GM21619 (cell line): ENCODE measurements around the gene ZNF638.
"Not testable (repeated sequence)": the region's sequence is repeated elsewhere in the genome, so short reads cannot be mapped to it uniquely, and the experiment has no call there.

Experiments used
- ATAC-seq: cut with Tn5 transposase; IDR thresholded peaks from one replicate; pipeline ENCODE4 v1.9.1; 2021; ENCODE audit not compliant: unreplicated experiment

ZNF638 gene

GRCh38 chr2:71389384-71390072 lies 57.9 kb downstream of the ZNF638 start:
- ATAC-seq, result no peak

- ATAC-seq, result no peak
These were observed 61.6 kb downstream of the ZNF638 start for GRCh38 chr2:71393216-71393615.

- ATAC-seq, result no peak
These were observed 63.9 kb downstream of the ZNF638 start for GRCh38 chr2:71395471-71395870.

DNA sequence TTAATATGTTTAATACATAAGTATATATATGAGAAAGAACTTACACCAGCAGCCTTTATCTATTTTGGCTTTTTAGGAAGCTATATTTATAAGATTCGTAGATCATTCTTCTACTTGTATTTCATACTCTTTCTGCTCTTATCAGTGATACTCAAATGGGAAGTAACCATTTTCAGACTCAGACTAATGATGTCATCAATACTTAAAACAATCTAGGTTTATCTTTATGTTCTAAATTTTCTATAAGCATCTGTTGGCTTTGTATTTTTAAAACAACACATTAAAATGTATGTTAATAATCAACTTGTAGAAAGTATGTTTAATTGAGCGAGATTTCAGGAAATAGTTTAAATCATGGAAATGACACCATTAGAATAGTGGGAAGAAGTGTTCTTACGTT lies 70.8 kb downstream of the ZNF638 start:
- no peak for ATAC-seq

DNA sequence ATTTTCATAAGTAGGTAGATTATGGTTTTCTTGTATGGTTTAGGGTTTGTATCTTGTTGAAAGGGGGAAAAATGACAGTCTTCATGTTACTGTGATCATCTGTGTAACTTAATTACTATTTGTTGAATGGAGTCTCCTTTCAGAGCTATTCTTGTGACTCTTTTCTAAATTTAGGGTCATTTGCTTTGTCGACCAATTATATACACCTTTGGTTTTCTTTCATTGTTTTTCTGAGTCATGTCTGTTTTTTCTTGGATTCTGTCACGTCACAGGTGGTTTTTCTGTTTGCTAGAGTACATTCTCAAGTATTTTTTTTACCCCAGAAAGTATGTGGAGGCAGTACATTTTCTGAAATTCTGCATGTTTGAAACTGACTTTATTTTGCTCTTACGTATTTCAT lies 78.0 kb downstream of the ZNF638 start:
- no peak for ATAC-seq

- no peak for ATAC-seq
These were observed 79.1 kb downstream of the ZNF638 start for GRCh38 chr2:71410696-71411095.

- ATAC-seq, result not testable (repeated sequence)
These were observed 85.3 kb downstream of the ZNF638 start for GRCh38 chr2:71416866-71417265.

DNA sequence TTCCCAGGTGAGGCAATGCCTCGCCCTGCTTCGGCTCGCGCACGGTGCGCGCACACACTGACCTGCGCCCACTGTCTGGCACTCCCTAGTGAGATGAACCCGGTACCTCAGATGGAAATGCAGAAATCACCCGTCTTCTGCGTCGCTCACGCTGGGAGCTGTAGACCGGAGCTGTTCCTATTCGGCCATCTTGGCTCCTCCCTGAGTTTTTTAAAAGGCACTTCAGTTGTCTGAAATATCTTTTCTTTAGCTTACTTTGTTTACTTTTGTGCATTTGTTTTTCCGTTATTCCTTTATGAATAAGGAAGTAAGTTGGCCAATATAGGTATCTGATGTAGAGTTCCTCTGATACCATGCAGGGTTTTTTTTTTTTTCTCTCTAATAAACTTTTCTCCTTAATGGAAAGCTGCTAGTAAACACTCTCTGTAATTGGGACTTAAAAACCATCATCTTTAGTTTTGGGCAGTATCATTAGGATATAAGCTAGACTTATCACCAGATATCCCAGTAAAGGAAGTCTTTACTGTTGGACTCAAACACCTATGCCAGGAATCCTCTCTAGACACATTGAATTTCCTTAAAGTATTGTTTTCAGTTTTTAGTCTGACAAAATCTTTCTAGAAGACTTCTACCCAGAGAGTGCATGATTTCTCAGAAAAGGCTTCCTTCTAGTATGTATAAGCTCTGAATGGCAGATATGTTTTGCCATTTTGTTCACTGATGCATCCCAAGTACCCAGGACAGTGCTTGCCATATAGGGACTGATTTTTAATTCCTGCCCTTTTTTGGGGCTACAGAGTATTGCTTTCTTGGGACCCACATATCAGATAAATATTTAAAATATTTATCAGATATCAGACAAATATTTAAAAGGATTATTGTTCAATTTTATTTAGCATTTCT lies 86.0 kb downstream of the ZNF638 start:
- ATAC-seq, result no peak

GRCh38 chr2:71419145-71419544 lies 87.6 kb downstream of the ZNF638 start:
- ATAC-seq, result no peak

GRCh38 chr2:71419976-71420375 lies 88.4 kb downstream of the ZNF638 start:
- ATAC-seq, result no peak

DNA sequence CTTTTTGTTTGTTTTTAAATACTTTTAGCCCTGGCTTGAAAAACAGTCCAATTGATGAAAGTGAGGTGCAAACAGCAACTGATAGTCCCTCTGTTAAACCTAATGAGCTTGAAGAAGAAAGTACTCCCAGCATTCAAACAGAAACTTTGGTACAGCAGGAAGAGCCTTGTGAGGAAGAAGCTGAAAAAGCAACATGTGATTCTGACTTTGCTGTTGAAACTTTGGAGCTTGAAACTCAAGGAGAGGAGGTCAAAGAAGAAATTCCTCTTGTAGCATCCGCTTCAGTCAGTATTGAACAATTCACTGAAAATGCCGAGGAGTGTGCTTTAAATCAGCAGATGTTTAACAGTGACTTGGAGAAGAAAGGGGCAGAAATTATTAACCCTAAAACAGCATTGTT lies 91.2 kb downstream of the ZNF638 start:
- no peak for ATAC-seq

DNA sequence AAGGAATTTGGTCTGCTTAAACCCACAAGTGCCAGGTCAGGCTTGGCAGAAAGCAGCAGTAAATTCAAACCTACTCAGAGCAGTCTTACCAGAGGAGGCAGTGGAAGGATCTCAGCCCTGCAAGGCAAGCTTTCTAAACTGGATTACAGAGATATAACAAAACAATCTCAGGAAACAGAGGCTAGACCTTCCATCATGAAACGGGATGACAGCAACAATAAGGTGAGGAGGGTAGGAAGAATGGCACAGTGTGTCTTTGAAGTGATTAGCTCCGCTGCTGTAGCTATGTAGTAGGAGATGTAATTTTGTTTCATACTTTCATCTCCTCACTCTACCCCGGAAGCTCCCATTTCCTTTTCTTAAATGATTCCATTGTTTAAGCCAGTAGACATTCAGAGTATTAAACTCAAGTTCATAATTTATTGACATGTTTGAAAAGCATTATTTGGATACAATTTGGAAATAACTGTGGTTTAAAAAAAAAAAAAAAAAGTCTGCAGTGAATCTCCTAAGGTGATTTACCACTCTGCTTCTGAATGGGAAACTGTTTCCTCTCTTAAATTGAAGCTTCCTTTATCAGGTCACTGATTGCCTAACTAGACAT lies 92.3 kb downstream of the ZNF638 start:
- ATAC-seq, result no peak

DNA sequence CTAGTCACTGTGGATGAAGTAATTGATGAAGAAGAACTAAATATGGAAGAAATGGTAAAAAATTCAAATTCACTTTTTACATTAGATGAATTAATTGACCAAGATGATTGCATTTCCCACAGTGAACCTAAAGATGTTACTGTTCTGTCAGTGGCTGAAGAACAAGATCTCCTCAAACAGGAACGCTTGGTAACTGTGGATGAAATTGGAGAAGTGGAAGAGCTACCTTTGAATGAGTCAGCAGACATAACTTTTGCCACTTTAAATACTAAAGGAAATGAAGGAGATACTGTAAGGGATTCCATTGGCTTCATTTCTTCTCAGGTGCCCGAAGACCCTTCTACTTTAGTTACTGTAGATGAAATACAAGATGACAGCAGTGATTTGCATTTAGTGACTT lies 95.1 kb downstream of the ZNF638 start:
- no peak for ATAC-seq

GRCh38 chr2:71428472-71429383 lies 97.1 kb downstream of the ZNF638 start:
- no peak for ATAC-seq

- not testable (repeated sequence) for ATAC-seq
These were observed 113.6 kb downstream of the ZNF638 start for GRCh38 chr2:71445142-71445541.

GRCh38 chr2:71446505-71446904 lies 114.9 kb downstream of the ZNF638 start:
- ATAC-seq, result no peak

DNA sequence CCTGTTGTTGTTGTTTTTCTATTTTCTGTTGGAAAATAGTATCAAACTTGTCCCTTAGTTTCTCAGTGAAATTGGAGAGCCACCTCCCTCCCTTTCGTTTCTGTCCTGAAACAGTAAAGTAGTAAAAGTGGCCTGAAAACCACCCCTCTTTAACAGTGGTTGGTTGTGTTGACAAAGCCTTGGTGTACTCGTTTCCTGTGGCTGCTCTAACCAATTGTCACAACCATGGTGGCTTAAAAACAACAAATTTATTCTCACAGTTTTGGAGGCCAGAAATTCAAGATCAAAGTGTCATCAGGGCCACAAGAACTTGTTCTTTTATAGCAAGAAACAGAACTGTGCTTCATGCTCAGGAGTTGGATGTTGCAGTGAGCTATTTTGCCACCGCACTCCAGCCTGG lies 117.8 kb downstream of the ZNF638 start:
- no peak for ATAC-seq

- ATAC-seq, result no peak
These were observed 120.1 kb downstream of the ZNF638 start for GRCh38 chr2:71451705-71452104.

- ATAC-seq, result no peak
These were observed 121.0 kb downstream of the ZNF638 start for GRCh38 chr2:71452565-71452964.

DNA sequence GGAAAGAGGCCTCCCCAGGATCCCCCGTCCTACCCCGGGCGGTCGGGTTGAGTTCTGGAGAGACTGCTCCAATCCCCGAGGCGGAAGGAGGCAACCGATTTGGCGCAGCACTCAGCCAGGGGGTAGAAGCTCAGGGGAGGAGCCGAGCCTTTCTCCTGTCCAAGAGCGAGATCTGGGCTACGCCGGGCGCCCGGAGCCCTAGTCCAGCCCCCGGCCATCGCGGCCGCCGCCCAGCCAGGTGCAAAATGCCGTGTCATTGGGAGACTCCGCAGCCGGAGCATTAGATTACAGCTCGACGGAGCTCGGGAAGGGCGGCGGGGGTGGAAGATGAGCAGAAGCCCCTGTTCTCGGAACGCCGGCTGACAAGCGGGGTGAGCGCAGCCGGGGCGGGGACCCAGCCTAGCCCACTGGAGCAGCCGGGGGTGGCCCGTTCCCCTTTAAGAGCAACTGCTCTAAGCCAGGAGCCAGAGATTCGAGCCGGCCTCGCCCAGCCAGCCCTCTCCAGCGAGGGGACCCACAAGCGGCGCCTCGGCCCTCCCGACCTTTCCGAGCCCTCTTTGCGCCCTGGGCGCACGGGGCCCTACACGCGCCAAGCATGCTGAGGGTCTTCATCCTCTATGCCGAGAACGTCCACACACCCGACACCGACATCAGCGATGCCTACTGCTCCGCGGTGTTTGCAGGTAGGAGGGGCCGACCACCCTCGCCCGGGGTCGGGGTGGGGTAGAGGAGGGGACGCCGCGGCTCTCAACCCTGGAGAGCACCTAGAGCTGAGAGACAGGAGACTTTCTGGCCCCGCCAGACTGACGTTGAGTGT lies 122.0 kb downstream of the ZNF638 start, which contains the start of gene DYSF:
Gene DYSF (plus strand): TSS at position 158 of the 817 bp plus-strand sequence.
- no peak for ATAC-seq
